Mesenchymal stem cell (in vitro differentiated cells and primary cell): ENCODE results near the gene FASLG.

Experiments
- DNase-seq: peaks from one replicate; pipeline ENCODE4 v3.0.0-alpha.2; 2013
- H2AFZ ChIP-seq: one replicate; pipeline ENCODE4 v1.6.1; 2013; ENCODE audit warnings: low read depth, mild to moderate bottlenecking, control low read depth, inconsistent platforms, low read length, moderate library complexity
- H2AK5ac ChIP-seq: 2 replicates; pipeline ENCODE4 v1.6.1; 2013; ENCODE audit warnings: low read length, moderate library complexity, mild to moderate bottlenecking, inconsistent platforms; ENCODE audit not compliant: severe bottlenecking
- H2BK120ac ChIP-seq: one replicate; pipeline ENCODE4 v1.6.1; 2013; ENCODE audit warnings: low read depth, mild to moderate bottlenecking, inconsistent platforms, low read length, moderate library complexity
- H2BK12ac ChIP-seq, 2 experiments: one replicate each; pipeline ENCODE4 v1.6.1; 2013; ENCODE audit warnings: inconsistent platforms in 2 of 2, low read length in 2 of 2, mild to moderate bottlenecking in 2 of 2, moderate library complexity in 2 of 2, control low read depth in 1 of 2
- H2BK15ac ChIP-seq: one replicate; pipeline ENCODE4 v1.6.1; 2013; ENCODE audit warnings: mild to moderate bottlenecking, low read depth, inconsistent platforms; ENCODE audit not compliant: poor library complexity, severe bottlenecking
- H2BK5ac ChIP-seq: 2 replicates; pipeline ENCODE4 v1.6.1; 2013; ENCODE audit warnings: low read depth, mild to moderate bottlenecking, low read length, control low read depth, inconsistent platforms; ENCODE audit not compliant: poor library complexity, severe bottlenecking
- H3K14ac ChIP-seq, 2 experiments: one replicate each; pipeline ENCODE4 v1.6.1; 2013; ENCODE audit warnings: inconsistent platforms in 2 of 2, low read length in 2 of 2, control low read depth in 1 of 2, mild to moderate bottlenecking in 1 of 2, moderate library complexity in 1 of 2
- H3K18ac ChIP-seq, 2 experiments: one replicate each; pipeline ENCODE4 v1.6.1; 2013; ENCODE audit warnings: inconsistent platforms in 2 of 2, low read length in 2 of 2, control low read depth in 1 of 2, low read depth in 1 of 2, mild to moderate bottlenecking in 1 of 2
- H3K23ac ChIP-seq, 2 experiments: one replicate each; pipeline ENCODE4 v1.6.1; 2013; ENCODE audit warnings: inconsistent platforms in 2 of 2, low read length in 2 of 2, mild to moderate bottlenecking in 2 of 2, moderate library complexity in 2 of 2, control low read depth in 1 of 2
- H3K27ac ChIP-seq: 2 replicates; pipeline ENCODE4 v1.5.1; 2013; ENCODE audit warnings: mild to moderate bottlenecking, moderate library complexity, low read length, control low read depth, inconsistent platforms; ENCODE audit not compliant: poor library complexity, severe bottlenecking
- H3K27me3 ChIP-seq, 2 experiments: 2 replicates each; pipeline versions ENCODE4 v1.6.1 to v1.7.0; 2013; ENCODE audit warnings: low read length in 2 of 2, mild to moderate bottlenecking in 2 of 2, moderate library complexity in 2 of 2, control low read depth in 1 of 2, inconsistent platforms in 1 of 2; ENCODE audit not compliant: control insufficient read depth in 1 of 2, insufficient read depth in 1 of 2
- H3K36me3 ChIP-seq, 2 experiments: 2 replicates each; pipeline versions ENCODE4 v1.6.1 to v1.7.0; 2013; ENCODE audit warnings: low read length in 2 of 2, control low read depth in 1 of 2, inconsistent platforms in 1 of 2, low read depth in 1 of 2, mild to moderate bottlenecking in 1 of 2; ENCODE audit not compliant: insufficient read depth in 2 of 2, control insufficient read depth in 1 of 2
- H3K4ac ChIP-seq, 2 experiments: one replicate each; pipeline ENCODE4 v1.6.1; 2013; ENCODE audit warnings: inconsistent platforms in 2 of 2, low read length in 2 of 2, mild to moderate bottlenecking in 2 of 2, moderate library complexity in 2 of 2, control low read depth in 1 of 2, low read depth in 1 of 2
- H3K4me1 ChIP-seq: 2 replicates; pipeline ENCODE4 v1.6.1; 2013; ENCODE audit warnings: low read depth, low read length, control low read depth; ENCODE audit not compliant: control insufficient read depth, insufficient read depth
- H3K4me2 ChIP-seq: 2 replicates; pipeline ENCODE4 v1.6.1; 2013; ENCODE audit warnings: low read length, mild to moderate bottlenecking, inconsistent platforms; ENCODE audit not compliant: poor library complexity, severe bottlenecking
- H3K4me3 ChIP-seq, 2 experiments: 2 replicates each; pipeline versions ENCODE4 v1.5.1 to v1.7.0; 2013; ENCODE audit warnings: low read length in 2 of 2, mild to moderate bottlenecking in 2 of 2, control low read depth in 1 of 2, low read depth in 1 of 2; ENCODE audit not compliant: insufficient read depth in 1 of 2
- H3K79me1 ChIP-seq: replicated peaks from 2 replicates; pipeline ENCODE4 v1.6.1; 2013; ENCODE audit warnings: mild to moderate bottlenecking, control low read depth, low read length, inconsistent platforms; ENCODE audit not compliant: poor library complexity, severe bottlenecking
- H3K9ac ChIP-seq: 2 replicates; pipeline ENCODE4 v1.7.0; 2013; ENCODE audit warnings: mild to moderate bottlenecking, low read length, moderate library complexity
- H3K9me3 ChIP-seq: 2 replicates; pipeline ENCODE4 v1.7.0; 2013; ENCODE audit warnings: mild to moderate bottlenecking, low read length; ENCODE audit not compliant: control insufficient read depth
- H4K8ac ChIP-seq: one replicate; pipeline ENCODE4 v1.6.1; 2013; ENCODE audit warnings: inconsistent platforms, mild to moderate bottlenecking, low read length, moderate library complexity
- H4K91ac ChIP-seq: one replicate; pipeline ENCODE4 v1.6.1; 2013; ENCODE audit warnings: mild to moderate bottlenecking, low read length, inconsistent platforms
- WGBS: methylation state at CpG from one replicate; pipeline ENCODE4 v1.1.7; 2013; ENCODE audit warnings: mixed read lengths; 5-methylcytosine and 5-hydroxymethylcytosine counted together

Gene FASLG

DNA sequence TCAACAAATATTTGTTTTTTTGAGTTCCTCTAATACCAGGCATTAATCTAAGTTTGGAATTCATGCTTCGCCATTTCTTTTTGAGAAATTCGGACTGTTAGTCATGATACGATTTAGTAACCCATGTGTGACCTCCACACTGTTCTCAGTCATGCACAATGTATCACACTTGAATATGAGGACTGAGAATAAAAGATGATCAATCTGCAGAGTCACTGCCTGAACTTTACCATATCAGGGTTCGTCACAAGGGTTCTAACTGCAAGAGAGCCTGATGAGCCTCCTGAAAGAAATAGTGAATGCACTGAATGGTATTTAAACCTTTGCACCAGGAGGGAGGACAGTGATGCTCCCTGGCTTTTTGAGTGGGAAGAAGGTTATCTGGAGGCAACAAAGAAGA, 10.9 kb upstream of the FASLG start:
- no peak overlapping the region for H3K23ac ChIP-seq
- H3K36me3 ChIP-seq: no peaks in the 10 kb centered on the region
- H3K9ac ChIP-seq: no peak overlapping the region
- H3K79me1 ChIP-seq: no peaks in the 10 kb centered on the region
- 97% methylated on average over 4 of the region's 4 CpGs for WGBS
- no peaks in the 10 kb centered on the region for H3K27me3 ChIP-seq
- H2AFZ ChIP-seq: no peak overlapping the region
- H3K27ac ChIP-seq: no peak overlapping the region
- no peak overlapping the region for H3K4ac ChIP-seq
- no peak overlapping the region for H2AK5ac ChIP-seq
- H2BK12ac ChIP-seq: no peak overlapping the region
- peaks cover 6% of the 10 kb centered on the region for H3K4me1 ChIP-seq
- H3K14ac ChIP-seq: no peak overlapping the region
- no peaks in the 10 kb centered on the region for H3K9me3 ChIP-seq
- H2BK120ac ChIP-seq: no peak overlapping the region
- H4K91ac ChIP-seq: no peak overlapping the region
- no peak overlapping the region for H2BK5ac ChIP-seq
- no peak overlapping the region for H3K4me2 ChIP-seq
- H3K18ac ChIP-seq: no peak overlapping the region
- no peak overlapping the region for H3K4me3 ChIP-seq
- DNase-seq: no peak
- no peak overlapping the region for H2BK15ac ChIP-seq
- no peak overlapping the region for H4K8ac ChIP-seq

DNA sequence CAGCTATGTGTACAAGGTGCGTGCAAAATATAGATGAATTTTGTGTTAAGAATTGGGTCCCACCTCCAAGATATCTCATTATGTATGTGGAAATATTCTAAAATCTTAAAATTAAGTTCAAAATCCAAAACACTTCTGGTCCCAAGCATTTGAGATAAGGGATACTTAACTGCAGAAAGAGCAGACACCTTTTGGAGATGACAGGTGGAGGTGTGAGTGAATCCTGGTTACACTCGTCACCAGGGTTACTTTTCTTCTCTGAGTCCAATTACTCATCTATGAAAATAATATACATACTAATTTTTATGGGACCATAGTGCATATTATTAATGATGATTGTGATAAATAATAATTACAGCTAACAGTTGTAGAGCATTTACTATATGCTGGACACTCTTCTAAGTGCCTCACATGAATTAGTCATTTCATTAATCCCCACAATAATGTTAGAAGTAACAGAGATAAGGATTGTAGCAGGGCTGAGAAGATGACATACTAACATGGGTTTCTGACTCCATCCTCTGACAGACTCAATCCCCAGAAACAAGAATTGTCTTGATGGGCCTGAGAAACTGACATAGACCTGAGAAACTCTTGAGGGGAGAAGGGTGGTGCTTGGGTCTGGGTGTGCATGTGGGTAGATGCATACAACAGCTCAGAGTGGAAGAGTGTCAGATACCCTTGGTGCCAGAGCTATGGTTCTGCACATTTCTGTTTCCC, 8.3 kb upstream of the FASLG start:
- H3K27ac ChIP-seq: no peak overlapping the region
- no peaks in the 10 kb centered on the region for H3K9me3 ChIP-seq
- H3K4me2 ChIP-seq: no peak overlapping the region
- H4K8ac ChIP-seq: no peak overlapping the region
- H2BK120ac ChIP-seq: no peak overlapping the region
- H3K18ac ChIP-seq: no peak overlapping the region
- H3K4me3 ChIP-seq: no peak overlapping the region
- no peak overlapping the region for H2AK5ac ChIP-seq
- H3K36me3 ChIP-seq: no peaks in the 10 kb centered on the region
- no peak overlapping the region for H4K91ac ChIP-seq
- H2BK15ac ChIP-seq: no peak overlapping the region
- no peaks in the 10 kb centered on the region for H3K27me3 ChIP-seq
- no CpG with 5 or more reads among the region's 2 CpGs for WGBS
- no peaks in the 10 kb centered on the region for H3K79me1 ChIP-seq
- no peak overlapping the region for H3K14ac ChIP-seq
- H3K4ac ChIP-seq: no peak overlapping the region
- no peak overlapping the region for H2BK12ac ChIP-seq
- DNase-seq: no peak
- H3K23ac ChIP-seq: no peak overlapping the region
- no peak overlapping the region for H3K9ac ChIP-seq
- no peak overlapping the region for H2BK5ac ChIP-seq
- no peak overlapping the region for H2AFZ ChIP-seq
- no peaks in the 10 kb centered on the region for H3K4me1 ChIP-seq

DNA sequence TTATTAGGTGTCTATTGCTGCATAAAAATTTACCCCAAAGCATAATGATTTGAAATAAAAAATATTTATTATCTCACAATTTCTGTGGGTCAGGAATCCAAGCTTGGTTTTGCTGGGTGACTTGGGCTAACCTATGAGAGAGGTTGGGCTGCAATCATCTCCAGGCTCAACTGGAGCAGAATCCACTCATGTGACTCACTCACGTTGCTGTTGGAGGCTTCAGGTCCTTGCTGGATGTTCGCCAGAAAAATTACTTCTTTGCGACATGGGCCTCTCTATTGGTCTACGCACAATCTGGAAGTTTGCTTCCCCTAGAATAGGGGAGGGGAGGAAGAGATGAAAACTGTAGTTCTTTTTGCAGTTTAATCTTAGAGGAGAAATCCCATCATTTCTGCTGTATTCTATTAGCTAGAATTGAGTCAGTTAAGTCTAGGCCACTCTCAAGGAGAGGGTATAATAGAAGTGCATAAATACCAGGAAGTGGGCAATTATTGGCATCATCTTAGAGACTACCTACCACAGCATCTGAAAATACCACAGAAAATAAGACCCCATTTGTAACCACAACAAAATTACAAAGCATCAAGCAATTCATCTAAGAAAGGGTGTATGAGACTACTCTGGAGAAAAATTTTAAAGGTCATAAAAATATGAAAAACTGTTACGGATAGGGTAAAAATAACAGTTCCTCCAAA, 5.7 kb upstream of the FASLG start:
- Histone ChIP-seq H4K91ac (no peak overlapping the region), H3K18ac (no peak overlapping the region), H2AFZ (no peak overlapping the region), H3K4ac (no peak overlapping the region), H2BK12ac (no peak overlapping the region), H3K4me2 (no peak overlapping the region), H3K9me3 (no peaks in the 10 kb centered on the region), H4K8ac (no peak overlapping the region), H2BK15ac (no peak overlapping the region), H3K4me1 (no peaks in the 10 kb centered on the region), H3K36me3 (no peaks in the 10 kb centered on the region), H3K14ac (no peak overlapping the region), H2BK5ac (no peak overlapping the region), H3K4me3 (no peak overlapping the region), H3K27ac (no peak overlapping the region), H3K79me1 (no peaks in the 10 kb centered on the region), H3K23ac (no peak overlapping the region), H2AK5ac (no peak overlapping the region), H2BK120ac (no peak overlapping the region), H3K9ac (no peak overlapping the region), H3K27me3 (no peaks in the 10 kb centered on the region)
- 53% methylated on average over 4 of the region's 5 CpGs for WGBS
- no peak for DNase-seq

DNA sequence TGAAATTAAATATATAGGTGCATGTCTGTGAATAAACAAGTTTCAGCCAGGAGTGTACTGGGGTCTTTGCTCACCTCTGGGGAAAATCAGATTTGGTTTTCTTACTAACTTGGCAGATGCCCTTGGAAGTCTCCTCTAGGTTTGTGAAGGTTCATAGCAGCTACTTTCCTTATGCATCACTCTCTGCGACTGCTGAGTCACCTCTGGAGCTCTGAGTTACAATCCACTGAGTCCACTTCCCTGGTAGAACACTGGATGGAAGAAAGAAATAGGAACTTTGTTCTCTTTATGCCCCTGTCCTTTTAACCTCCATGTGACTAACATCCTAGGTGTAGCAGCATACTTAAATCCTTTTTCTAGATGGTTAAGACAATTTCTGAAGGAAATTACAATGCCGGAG, 4.4 kb upstream of the FASLG start:
- DNase-seq: peak; percentile 55
- no peak overlapping the region for H3K23ac ChIP-seq
- no peaks in the 10 kb centered on the region for H3K79me1 ChIP-seq
- no peak overlapping the region for H2BK12ac ChIP-seq
- no peak overlapping the region for H3K9ac ChIP-seq
- no peak overlapping the region for H4K91ac ChIP-seq
- no peak overlapping the region for H3K4me2 ChIP-seq
- H2AFZ ChIP-seq: no peak overlapping the region
- H3K36me3 ChIP-seq: no peaks in the 10 kb centered on the region
- no peak overlapping the region for H3K4me3 ChIP-seq
- peak overlapping the region; percentile 8 for H3K27ac ChIP-seq
- H3K4me1 ChIP-seq: no peaks in the 10 kb centered on the region
- H2BK120ac ChIP-seq: no peak overlapping the region
- 100% methylated on average over 1 of the region's 2 CpGs for WGBS
- no peak overlapping the region for H2BK15ac ChIP-seq
- no peak overlapping the region for H2BK5ac ChIP-seq
- H2AK5ac ChIP-seq: no peak overlapping the region
- no peaks in the 10 kb centered on the region for H3K27me3 ChIP-seq
- no peaks in the 10 kb centered on the region for H3K9me3 ChIP-seq
- H3K14ac ChIP-seq: no peak overlapping the region
- H3K4ac ChIP-seq: no peak overlapping the region
- H4K8ac ChIP-seq: no peak overlapping the region
- H3K18ac ChIP-seq: no peak overlapping the region
